Activated CD4-positive, alpha-beta T cell treated with anti-CD3 and anti-CD28 coated beads for 36 hours (primary cell): ENCODE results near the gene C10orf71. TPM values are rescaled to one million over a fixed set of nuclear protein-coding genes. Genes with fewer than 3 reads are reported as not detected.

Experiments
- ATAC-seq: fragments of 200-7000 bp; cut with Tn5 transposase; one replicate; pipeline ENCODE4 v1.10.0; 2021; ENCODE audit warnings: mild to moderate bottlenecking, moderate library complexity
- CTCF ChIA-PET: fragments of 350-600 bp; sonication (Branson Sonifier 250); formaldehyde crosslinking; loops from one replicate; lab custom pipeline; 2021; ENCODE audit warnings: antibody characterized with exemption; lab: Charles Lee
- POLR2A ChIA-PET: fragments of 350-600 bp; sonication (Branson Sonifier 250); formaldehyde crosslinking; loops from one replicate; lab custom pipeline; 2021; ENCODE audit warnings: antibody characterized with exemption, inconsistent platforms; lab: Charles Lee
- DNase-seq: peaks from one replicate; pipeline ENCODE4 v3.0.0-alpha.2; 2020
- H3K27ac Mint-ChIP-seq: one replicate; pipeline ENCODE4 v1.8.0; 2021; ENCODE audit warnings: mixed read lengths
- H3K27me3 Mint-ChIP-seq: one replicate; pipeline ENCODE4 v1.8.0; 2021; ENCODE audit warnings: mixed read lengths
- H3K36me3 Mint-ChIP-seq: one replicate; pipeline ENCODE4 v1.8.0; 2021; ENCODE audit warnings: low read depth, mixed read lengths
- H3K4me1 Mint-ChIP-seq: one replicate; pipeline ENCODE4 v1.8.0; 2021; ENCODE audit warnings: mixed read lengths
- H3K4me3 Mint-ChIP-seq: one replicate; pipeline ENCODE4 v1.8.0; 2021; ENCODE audit warnings: mild to moderate bottlenecking, moderate library complexity, mixed read lengths
- H3K9me3 Mint-ChIP-seq: one replicate; pipeline ENCODE4 v1.8.0; 2021; ENCODE audit warnings: low read depth, mixed read lengths
- intact Hi-C, 2 experiments: fragments of 100-400 bp; cut with DNase I in 1 of 2; cut with micrococcal nuclease in 1 of 2; formaldehyde crosslinking; loops; one replicate each; pipeline versions ENCODE4 v1.14.2 to v1.15.1; 2022 to 2024; cut with DNase I, micrococcal nuclease
- total RNA-seq, 2 experiments: library from RNA; stranded (reverse); gene quantifications; one replicate each; pipeline ENCODE4 v1.2.3, GENCODE V29; 2021

Gene C10orf71
- total RNA-seq, 2 experiments from 2014 or later = not detected

GRCh38 chr10:49321021-49321420 lies 22.1 kb downstream of the C10orf71 start:
- intact Hi-C loops = no loop called here
- Mint-ChIP-seq H3K9me3 (no peaks in the 10 kb centered on the region), H3K4me3 (no peak overlapping the region), H3K27ac (no peak overlapping the region), H3K4me1 (no peaks in the 10 kb centered on the region), H3K27me3 (no peaks in the 10 kb centered on the region), H3K36me3 (no peaks in the 10 kb centered on the region)
- DNase-seq = no peak
- POLR2A ChIA-PET = no interaction called here
- ATAC-seq = no peak
- CTCF ChIA-PET = no interaction called here

GRCh38 chr10:49322371-49323170 lies 23.6 kb downstream of the C10orf71 start:
- CTCF ChIA-PET = interaction anchor here (0.7 kb wide), 1 partner anchor 436 kb away, joined by 3 read pairs; no protein-coding TSS in a partner anchor
- ATAC-seq = no peak
- Mint-ChIP-seq H3K27ac (no peak overlapping the region), H3K4me1 (no peaks in the 10 kb centered on the region), H3K27me3 (no peaks in the 10 kb centered on the region), H3K4me3 (no peak overlapping the region), H3K9me3 (no peaks in the 10 kb centered on the region), H3K36me3 (no peaks in the 10 kb centered on the region)
- no peak for DNase-seq
- POLR2A ChIA-PET = no interaction called here
- intact Hi-C loops = no loop called here

GRCh38 chr10:49323171-49323895 lies 24.4 kb downstream of the C10orf71 start:
- intact Hi-C loops = no loop called here
- POLR2A ChIA-PET = no interaction called here
- no peak overlapping the region for H3K4me3 Mint-ChIP-seq
- CTCF ChIA-PET = interaction anchor here (0.8 kb wide), 1 partner anchor 44 kb away, joined by 3 read pairs; no protein-coding TSS in a partner anchor
- H3K36me3 Mint-ChIP-seq = no peaks in the 10 kb centered on the region
- DNase-seq = no peak
- no peak for ATAC-seq
- H3K27me3 Mint-ChIP-seq = no peaks in the 10 kb centered on the region
- H3K9me3 Mint-ChIP-seq = no peaks in the 10 kb centered on the region
- H3K27ac Mint-ChIP-seq = no peak overlapping the region
- no peaks in the 10 kb centered on the region for H3K4me1 Mint-ChIP-seq

GRCh38 chr10:49323896-49324270 lies 24.9 kb downstream of the C10orf71 start:
- no peak overlapping the region for H3K4me3 Mint-ChIP-seq
- H3K27me3 Mint-ChIP-seq = no peaks in the 10 kb centered on the region
- H3K36me3 Mint-ChIP-seq = no peaks in the 10 kb centered on the region
- no peak for ATAC-seq
- ChIA-PET CTCF (interaction anchor here (0.8 kb wide), 1 partner anchor 43 kb away, joined by 3 read pairs; no protein-coding TSS in a partner anchor), POLR2A (no interaction called here)
- no peak overlapping the region for H3K27ac Mint-ChIP-seq
- no peaks in the 10 kb centered on the region for H3K4me1 Mint-ChIP-seq
- H3K9me3 Mint-ChIP-seq = no peaks in the 10 kb centered on the region
- intact Hi-C loops = no loop called here
- DNase-seq = no peak

- no peaks in the 10 kb centered on the region for H3K36me3 Mint-ChIP-seq
- no peak for DNase-seq
- CTCF ChIA-PET = interaction anchor here (1.6 kb wide), 1 partner anchor 83 kb away, joined by 3 read pairs; no protein-coding TSS in a partner anchor
- no peaks in the 10 kb centered on the region for H3K9me3 Mint-ChIP-seq
- no peak overlapping the region for H3K4me3 Mint-ChIP-seq
- H3K27ac Mint-ChIP-seq = no peak overlapping the region
- no peaks in the 10 kb centered on the region for H3K4me1 Mint-ChIP-seq
- POLR2A ChIA-PET = no interaction called here
- intact Hi-C loops = no loop called here
- no peaks in the 10 kb centered on the region for H3K27me3 Mint-ChIP-seq
- no peak for ATAC-seq
These were observed 25.7 kb downstream of the C10orf71 start for GRCh38 chr10:49324711-49325110.

- DNase-seq = no peak
- H3K27me3 Mint-ChIP-seq = no peaks in the 10 kb centered on the region
- H3K27ac Mint-ChIP-seq = no peak overlapping the region
- ChIA-PET POLR2A (no interaction called here), CTCF (interaction anchor here (1.6 kb wide), 1 partner anchor 82 kb away, joined by 3 read pairs; no protein-coding TSS in a partner anchor)
- no peaks in the 10 kb centered on the region for H3K9me3 Mint-ChIP-seq
- no peak for ATAC-seq
- no peak overlapping the region for H3K4me3 Mint-ChIP-seq
- no peaks in the 10 kb centered on the region for H3K4me1 Mint-ChIP-seq
- intact Hi-C loops = no loop called here
- no peaks in the 10 kb centered on the region for H3K36me3 Mint-ChIP-seq
These were observed 26.4 kb downstream of the C10orf71 start for GRCh38 chr10:49325131-49325915.

GRCh38 chr10:49325916-49326783 lies 27.2 kb downstream of the C10orf71 start:
- no peak for ATAC-seq
- H3K27me3 Mint-ChIP-seq = no peaks in the 10 kb centered on the region
- H3K27ac Mint-ChIP-seq = no peak overlapping the region
- intact Hi-C loops = no loop called here
- no peaks in the 10 kb centered on the region for H3K9me3 Mint-ChIP-seq
- DNase-seq = no peak
- H3K36me3 Mint-ChIP-seq = no peaks in the 10 kb centered on the region
- no peaks in the 10 kb centered on the region for H3K4me1 Mint-ChIP-seq
- CTCF ChIA-PET = interaction anchor here (1.6 kb wide), 1 partner anchor 81 kb away, joined by 3 read pairs; no protein-coding TSS in a partner anchor
- POLR2A ChIA-PET = no interaction called here
- no peak overlapping the region for H3K4me3 Mint-ChIP-seq

- no peaks in the 10 kb centered on the region for H3K27me3 Mint-ChIP-seq
- ATAC-seq (no peak), DNase-seq (no peak)
- H3K36me3 Mint-ChIP-seq = no peaks in the 10 kb centered on the region
- H3K4me3 Mint-ChIP-seq = no peak overlapping the region
- no peaks in the 10 kb centered on the region for H3K9me3 Mint-ChIP-seq
- ChIA-PET CTCF (interaction anchor here (0.6 kb wide), 2 partner anchors 32 to 75 kb away, joined by 3 to 4 read pairs; no protein-coding TSS in a partner anchor), POLR2A (no interaction called here)
- intact Hi-C loops = no loop called here
- no peaks in the 10 kb centered on the region for H3K4me1 Mint-ChIP-seq
- no peak overlapping the region for H3K27ac Mint-ChIP-seq
These were observed 28.3 kb downstream of the C10orf71 start for GRCh38 chr10:49327036-49327813.

- Mint-ChIP-seq H3K27ac (no peak overlapping the region), H3K9me3 (no peaks in the 10 kb centered on the region), H3K4me1 (no peaks in the 10 kb centered on the region), H3K36me3 (no peaks in the 10 kb centered on the region), H3K4me3 (no peak overlapping the region), H3K27me3 (no peaks in the 10 kb centered on the region)
- no peak for ATAC-seq
- DNase-seq = no peak
- intact Hi-C loops = no loop called here
- ChIA-PET CTCF (no interaction called here), POLR2A (no interaction called here)
These were observed 29.6 kb downstream of the C10orf71 start for GRCh38 chr10:49328401-49329145.

- ChIA-PET POLR2A (no interaction called here), CTCF (no interaction called here)
- intact Hi-C loops = no loop called here
- Mint-ChIP-seq H3K9me3 (no peaks in the 10 kb centered on the region), H3K4me3 (no peak overlapping the region), H3K4me1 (no peaks in the 10 kb centered on the region), H3K36me3 (no peaks in the 10 kb centered on the region), H3K27ac (no peak overlapping the region), H3K27me3 (no peaks in the 10 kb centered on the region)
- ATAC-seq = no peak
- no peak for DNase-seq
These were observed 30.2 kb downstream of the C10orf71 start for GRCh38 chr10:49329146-49329505.
